Hematopoietic multipotent progenitor cell (in vitro differentiated cells): ENCODE measurements around the gene AVP. TPM values are rescaled to one million over a fixed set of nuclear protein-coding genes. Genes with fewer than 3 reads are reported as not detected.

Experiments used
- DNase-seq, 3 donors: peaks; one replicate each; pipeline ENCODE4 v3.0.0-alpha.2; 2011 to 2015; ENCODE audit warnings: low read depth in 2 of 3, low spot score in 2 of 3
- total RNA-seq: library from RNA; depleted of rRNA; stranded (reverse); fragments of >200 nt; gene quantifications from one replicate; pipeline ENCODE4 v1.2.3, GENCODE V29; 2012

Gene AVP
- total RNA-seq, 1 donor, result 81.3 TPM

DNA sequence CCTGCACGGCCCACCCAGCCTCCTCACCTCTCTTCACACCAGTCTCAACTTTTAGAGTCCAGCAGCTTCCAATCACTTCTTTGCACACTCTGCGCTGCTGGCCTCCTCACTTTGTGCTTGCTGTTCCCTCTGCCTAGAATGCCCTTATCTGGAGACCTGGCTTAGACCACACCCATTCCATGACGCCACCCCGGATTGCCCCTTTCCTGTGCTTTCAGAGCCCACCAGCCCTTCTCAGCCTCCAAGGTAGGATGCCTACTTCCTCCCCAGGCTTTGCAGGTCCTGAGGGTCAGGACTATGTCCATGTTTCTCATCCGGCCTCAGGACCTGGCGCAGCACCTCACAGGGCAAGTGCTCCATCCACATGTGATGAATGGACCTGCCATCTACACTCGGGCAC lies 27.0 kb upstream of the AVP start:
- DNase-seq, result no peak

DNA sequence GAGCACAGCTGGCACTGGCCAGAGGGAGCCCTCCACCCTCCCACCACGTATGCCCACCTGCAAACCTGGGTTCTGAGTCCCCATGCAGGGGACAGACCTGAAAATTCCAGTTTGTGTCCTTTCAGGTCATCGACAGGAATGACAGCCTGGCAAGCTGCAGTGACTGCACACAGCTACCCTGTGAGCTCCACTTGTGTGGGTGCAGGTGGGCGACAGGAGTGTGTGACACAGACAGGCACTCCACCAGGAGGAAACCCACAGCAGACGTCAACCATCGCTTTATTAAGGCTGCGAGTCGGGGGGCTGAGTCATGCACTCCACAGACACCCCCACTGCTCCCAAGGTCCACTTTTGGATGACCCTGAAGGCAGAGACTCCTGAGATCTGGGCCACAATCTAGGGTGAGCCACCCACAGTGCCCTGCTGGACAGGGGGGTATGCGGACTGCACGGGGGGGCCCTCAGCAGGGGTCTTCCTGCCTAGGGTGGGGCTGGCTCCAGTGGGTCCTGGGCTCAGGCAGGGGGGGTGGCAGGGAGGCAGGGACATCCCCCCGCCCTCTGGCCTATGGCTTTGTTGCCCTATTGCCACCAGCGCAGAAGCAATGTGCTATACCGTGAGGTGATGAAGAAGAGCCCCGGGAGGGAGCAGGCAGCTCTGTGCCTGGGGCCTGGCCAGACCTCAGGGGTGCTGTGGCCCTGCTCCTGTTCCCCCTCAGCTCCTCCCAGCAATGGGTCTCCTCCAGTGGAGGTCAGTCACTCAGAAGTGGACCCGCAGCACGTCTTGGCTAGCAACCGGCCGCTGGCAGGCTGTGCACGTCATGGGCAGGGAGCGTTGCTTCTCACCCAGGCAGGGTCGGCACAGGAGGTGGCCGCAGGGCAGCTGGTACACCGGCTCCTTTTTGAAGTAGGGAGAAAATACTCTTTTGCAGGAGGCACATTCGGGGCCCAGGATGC lies 25.1 kb upstream of the AVP start:
- no peak for DNase-seq

DNA sequence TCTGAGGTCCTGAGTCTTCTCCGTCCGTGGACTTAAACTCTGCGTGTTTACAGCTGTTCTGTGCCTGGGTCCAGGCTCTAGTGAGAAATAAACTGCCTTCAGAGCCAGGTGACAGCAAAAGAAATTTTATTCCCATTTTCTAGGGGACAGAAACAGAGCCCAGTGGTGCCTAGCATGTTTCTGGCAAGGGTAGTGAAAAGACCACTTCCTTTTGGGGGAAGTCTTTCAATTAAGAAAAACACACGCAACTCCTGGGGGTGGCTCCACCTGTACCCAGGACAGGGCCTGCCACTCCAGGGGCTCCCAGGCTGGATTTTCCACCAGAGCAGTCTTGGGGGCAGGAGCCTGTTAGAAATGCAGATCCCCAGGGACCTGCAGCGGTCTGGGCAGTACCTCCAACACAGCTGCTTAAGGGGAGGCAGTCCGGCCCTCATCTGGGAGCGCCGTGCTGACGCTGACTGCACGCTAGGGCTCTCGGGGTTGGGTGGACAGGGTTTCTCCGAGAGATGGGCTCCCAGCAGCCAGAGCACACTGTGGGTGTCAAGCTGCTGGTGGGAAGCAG lies 23.0 kb upstream of the AVP start:
- no peak for DNase-seq

DNA sequence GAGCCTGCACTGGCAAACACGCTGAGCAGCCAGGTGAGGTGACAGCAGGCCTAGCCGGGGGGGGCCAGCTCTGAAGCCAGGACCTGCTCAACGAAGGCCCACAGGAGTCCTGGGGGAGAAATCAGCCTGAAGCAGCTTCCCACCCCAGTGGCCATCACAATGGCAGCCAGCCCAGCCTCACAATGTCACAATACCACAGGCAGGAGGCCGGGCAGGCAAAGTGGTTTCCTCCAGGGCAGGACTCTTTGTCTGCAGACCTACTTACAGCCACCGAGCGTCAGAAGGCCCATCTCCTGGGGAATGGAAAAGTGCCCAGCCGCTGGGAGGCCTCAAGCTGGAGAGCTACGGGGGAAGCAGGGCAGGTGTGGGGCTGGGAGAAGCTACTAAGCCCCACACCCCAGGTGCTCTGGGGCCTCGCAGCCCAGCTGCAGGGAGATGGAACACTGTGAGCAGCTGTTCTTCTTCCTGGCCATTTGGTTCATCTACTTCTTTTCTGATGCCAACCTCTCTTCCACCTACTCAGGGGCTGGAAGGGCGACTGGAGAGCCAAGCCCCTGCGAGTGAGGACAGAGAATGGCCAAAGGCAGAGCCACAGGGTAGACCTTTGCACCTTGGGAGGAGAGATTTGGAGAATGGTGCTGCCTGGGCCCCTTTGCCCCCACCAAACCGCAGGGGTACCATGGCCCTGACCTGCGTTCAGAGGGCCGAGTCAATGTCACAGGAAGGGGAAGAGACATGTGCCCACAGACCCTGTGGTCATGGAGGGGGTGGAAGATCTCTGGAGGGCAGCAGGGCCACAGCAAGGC lies 22.3 kb upstream of the AVP start:
- peak in 2 of 3 donors; percentile 27 to 68 for DNase-seq

DNA sequence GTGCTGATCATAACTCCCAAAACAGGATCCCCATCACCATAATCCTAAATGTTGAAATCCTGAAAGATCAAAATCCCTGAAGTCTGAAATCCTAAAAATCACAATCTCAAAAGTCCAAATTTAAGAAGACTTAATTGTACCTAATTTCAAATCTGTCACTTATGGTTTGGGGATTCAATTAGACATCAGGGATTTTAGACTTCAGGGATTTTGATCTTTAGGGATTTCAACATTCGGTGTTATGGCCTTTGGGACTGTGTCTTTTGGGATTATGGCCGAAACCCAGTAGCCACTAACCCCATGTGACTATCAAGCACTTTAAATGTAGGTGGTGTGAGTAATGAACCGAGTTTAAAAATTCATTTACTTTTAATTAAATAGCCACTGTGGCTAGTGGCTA lies 21.7 kb upstream of the AVP start:
- no peak for DNase-seq

DNA sequence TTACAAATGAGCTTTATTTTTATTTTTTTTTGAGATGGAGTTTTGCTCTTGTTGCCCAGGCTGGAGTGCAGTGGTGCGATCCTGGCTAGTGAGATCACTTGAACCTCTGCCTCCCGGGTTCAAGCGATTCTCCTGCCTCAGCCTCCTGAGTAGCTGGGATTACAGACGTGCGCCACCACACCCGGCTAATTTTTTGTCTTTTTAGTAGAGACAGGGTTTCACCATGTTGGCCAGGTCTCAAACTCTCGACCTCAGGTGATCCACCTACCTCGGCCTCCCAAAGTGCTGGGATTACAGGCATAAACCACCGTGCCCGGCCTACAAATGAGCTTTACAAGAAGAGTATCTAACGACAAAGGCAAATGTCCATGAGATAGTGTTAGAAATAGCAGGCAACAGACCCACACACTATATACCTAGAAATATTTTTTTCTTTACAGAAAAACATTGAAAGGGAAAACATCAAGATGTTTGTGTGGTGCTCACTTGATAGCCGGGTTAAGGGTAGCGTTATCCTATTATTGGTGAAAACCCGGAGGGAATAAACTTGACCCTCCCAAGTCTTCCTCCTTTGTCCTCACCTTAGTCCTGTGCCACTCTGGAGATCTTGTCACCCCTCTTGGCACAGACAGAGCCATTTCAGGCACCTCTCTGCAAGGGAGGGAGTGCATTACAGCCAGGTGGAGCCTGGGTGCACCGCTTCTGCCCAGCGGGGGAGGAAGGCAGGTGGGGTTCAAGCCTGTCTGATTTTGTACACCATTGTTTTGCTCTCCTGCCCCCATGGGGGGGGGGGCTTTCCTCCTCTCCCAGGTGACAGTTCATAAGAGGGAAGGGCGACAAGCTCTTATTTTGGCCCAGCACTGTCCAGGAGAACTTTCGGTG lies 21.0 kb upstream of the AVP start:
- DNase-seq, result no peak

DNA sequence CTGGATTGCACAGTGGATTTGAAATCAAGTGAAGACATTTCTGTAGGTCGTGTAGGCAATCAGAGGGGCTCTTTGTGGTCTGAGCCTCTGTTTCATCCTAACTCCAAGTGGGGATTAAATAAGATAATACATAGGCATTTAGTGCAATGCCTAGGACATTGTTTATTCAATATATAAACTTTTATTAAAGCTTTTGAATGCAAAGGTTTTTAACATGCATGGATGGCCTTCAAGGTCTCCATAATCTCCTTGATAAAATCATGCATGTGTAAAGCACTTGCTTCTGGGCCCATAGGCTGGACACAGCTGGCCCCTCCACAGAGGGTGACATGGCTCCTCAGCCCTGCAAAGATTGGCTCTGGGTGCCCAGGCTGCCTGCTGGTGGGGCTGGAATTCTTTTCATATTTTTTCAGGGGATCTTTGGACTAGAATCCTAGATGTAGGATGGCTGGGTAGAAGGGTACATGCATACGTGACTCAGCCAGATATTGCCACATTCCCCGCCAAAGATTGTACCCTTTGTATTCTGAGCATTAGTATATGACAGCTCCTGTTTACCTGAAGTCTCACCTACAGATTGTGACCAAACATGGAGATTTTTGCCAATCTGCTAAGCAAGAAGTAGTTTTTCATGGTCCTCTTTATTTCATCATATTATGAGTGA lies 19.0 kb upstream of the AVP start:
- DNase-seq, result no peak

- no peak for DNase-seq
Observed at GRCh38 chr20:3102575-3103368, 18.2 kb upstream of the AVP start.

DNA sequence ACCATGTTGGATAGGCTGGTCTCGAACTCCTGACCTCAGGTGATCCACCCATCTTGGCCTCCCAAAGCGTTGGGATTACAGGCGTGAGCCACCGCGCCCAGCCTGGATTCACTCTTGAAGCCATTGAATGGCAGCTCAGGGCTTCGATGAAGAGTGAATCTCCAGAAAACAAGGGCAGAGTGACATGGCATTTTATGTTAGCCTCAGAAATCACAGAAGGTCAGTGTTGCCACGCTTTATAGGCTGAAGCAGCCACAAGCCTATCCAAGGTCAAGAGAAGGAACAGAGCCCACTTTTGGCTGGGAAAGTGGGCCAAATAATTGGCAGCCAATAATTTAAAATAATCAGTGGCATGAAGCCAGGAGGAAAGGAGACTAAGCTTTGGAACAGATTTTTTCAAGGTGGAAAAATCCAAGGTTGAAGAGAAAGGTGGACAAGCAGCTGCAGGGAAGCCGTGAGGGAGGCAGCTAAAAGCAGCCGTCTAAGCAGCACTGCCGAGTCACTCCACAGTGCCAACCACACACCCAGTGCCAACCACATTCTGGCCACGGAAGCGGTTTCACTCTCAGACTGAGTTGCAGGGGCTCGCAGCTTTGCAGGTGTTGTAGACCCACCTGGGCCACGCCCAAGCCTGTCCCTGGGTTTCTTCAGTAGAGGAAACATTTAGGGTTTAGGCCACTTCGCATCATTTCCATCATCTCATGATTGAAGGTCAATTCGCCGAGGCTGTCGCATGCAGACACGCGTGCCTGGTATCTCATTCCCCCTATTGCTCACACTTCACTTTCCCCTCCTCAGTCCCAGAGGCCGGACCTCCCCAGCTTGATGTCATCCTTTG lies 17.4 kb upstream of the AVP start:
- DNase-seq, result peak in 2 of 3 donors; percentile 67 to 77

GRCh38 chr20:3101251-3101650 lies 16.7 kb upstream of the AVP start:
- no peak for DNase-seq

GRCh38 chr20:3100480-3100879 lies 16.0 kb upstream of the AVP start:
- DNase-seq, result no peak

DNA sequence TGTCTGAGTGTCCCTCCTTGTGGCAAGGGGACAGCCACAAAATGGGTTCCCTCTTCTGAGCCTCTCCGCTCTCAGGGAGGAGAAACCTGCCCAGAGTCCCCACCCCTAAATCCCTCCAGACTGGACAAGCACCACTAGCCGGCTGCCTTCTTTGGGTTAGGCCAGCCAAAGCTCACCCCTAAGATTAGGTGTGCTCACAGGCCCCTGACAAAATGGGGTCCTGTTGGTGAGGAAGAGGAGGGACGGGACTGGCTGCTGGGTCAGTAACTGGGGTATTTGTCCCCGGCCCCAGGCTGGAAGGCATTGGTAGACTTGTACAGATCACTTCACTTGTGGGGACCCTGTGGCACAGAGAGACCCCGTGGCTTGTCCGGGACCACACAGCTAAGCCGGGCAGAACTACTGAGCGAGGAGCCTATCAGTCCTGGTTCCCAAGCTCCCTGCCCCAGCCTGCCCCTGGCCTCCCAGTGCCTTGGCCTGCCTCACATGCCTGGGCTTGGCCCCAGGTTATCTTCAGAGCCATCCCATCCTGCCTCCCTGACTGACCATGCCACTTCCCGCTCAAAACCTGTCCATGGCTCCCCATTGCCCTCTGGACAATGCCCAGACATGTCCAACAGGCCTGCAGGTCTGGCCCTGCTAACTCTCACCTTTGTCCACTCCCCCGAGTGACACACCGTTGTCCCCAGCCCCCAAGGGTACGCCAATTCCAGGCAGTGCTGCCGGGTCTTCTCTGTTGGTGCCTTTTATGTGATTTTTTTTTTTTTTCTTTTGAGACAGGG lies 10.5 kb upstream of the AVP start:
- no peak for DNase-seq

- peak in 2 of 3 donors; percentile 89 to 95 for DNase-seq
Observed at GRCh38 chr20:3093861-3094361, 9.4 kb upstream of the AVP start.

DNA sequence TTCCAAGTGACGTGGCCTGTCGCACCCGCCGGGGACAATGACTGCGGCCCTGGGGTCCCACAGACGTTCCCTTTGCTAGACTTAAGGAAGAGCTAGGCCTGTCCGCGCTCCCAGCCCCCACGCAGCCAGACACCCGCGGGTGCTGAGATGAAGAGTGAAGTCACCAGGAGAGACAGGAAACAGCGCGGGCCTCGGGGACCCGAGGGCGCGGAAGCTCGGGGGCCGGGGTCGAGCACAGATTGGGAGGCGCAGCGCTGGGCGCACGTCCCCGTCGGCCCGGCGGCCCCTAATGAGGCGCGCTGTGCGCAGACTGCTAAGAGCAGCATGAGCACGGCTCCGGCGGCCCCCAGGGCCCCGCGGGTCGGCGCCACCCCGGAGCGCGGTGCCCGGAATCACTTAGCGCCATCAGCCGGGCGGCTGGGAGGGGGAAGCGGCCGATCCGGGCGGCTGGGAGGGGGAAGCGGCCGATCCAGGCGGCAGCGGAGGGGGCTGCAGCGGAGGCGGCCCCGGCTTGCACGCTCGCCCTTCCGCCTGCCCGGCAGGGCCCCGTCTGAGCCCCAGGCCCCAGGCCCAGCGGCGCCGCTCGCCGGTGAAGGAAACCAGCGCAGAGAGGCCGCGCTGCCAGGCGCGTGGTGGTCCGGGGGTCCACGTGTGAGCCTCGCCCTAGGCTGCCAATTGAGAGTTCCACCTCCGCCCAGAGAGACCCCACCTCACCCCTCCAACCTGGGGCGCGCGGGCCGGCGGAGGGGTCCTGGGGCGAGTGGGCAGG lies 8.3 kb upstream of the AVP start:
- peak in 2 of 3 donors; percentile 70 to 71 for DNase-seq

DNA sequence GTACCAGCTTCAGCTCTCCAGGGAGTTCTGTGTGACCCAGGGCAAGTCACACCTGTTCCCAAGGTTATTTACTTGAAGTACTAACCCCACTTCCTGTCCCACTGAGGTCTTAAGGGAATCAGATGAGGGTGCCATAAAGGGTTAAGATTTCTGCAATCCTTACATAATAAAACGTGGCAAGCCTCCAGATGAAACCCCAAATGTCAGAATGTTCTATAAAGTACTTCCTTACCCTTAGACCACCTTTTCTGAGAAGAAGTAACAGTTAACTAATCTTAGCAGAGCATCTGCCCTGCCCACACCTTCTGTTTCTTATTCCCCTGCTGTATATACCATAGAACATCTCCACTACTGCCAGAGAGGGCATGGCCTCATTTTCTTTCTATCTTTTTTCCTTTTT lies 6.0 kb upstream of the AVP start:
- peak in 2 of 3 donors; percentile 84 to 98 for DNase-seq

GRCh38 chr20:3088031-3088430 lies 3.5 kb upstream of the AVP start:
- DNase-seq, result no peak
